ENCODE measurements around the gene ENO2. TPM values are rescaled to one million over a fixed set of nuclear protein-coding genes. Genes with fewer than 3 reads are reported as not detected.

Gene ENO2
- total and polyA plus RNA-seq, 4 donors, result 1.1 to 3.1 (median 1.4) TPM

DNA sequence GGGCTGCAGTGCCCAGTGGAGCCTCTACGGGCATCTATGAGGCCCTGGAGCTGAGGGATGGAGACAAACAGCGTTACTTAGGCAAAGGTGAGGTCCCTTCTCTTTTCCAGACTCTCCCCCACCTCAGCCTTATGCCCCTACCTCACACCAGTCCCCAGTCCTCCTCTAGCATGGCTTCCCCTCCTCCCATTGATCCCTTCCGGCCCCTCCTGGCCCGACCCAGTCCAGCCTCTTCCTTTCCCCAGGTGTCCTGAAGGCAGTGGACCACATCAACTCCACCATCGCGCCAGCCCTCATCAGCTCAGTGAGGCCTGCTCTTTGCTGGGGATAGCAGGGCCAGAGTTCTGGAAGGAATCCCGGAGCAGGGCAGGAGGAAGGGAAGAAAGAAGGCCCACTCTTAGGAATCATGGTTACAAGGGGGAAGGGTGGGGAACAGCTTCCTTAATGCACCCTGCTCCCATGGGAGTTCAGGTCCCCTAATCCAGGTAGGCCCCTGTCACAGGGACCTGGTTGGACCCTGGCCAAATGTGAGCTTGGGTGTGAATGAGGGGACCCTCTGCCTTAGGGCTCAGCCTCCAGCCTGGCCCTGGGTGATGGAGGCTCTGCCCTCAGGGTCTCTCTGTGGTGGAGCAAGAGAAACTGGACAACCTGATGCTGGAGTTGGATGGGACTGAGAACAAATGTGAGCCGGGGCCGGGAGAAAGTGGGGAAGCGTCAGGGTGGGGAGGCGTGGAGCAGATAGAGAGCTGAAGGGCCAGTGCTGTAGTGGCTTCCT is 2.2 kb downstream of the ENO2 start (continued):
- TF ChIP-seq TAF1 (conservative IDR thresholded peaks at IDR 0.05) (no peak), FOXA1 (IDR thresholded peaks at IDR 0.05) (no peak), NR2F2 (IDR thresholded peaks at IDR 0.05) (no peak)
- TF ChIP-seq, protein P1, sequence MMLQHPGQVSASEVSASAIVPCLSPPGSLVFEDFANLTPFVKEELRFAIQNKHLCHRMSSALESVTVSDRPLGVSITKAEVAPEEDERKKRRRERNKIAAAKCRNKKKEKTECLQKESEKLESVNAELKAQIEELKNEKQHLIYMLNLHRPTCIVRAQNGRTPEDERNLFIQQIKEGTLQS (IDR thresholded peaks at IDR 0.05), result no peak

DNA sequence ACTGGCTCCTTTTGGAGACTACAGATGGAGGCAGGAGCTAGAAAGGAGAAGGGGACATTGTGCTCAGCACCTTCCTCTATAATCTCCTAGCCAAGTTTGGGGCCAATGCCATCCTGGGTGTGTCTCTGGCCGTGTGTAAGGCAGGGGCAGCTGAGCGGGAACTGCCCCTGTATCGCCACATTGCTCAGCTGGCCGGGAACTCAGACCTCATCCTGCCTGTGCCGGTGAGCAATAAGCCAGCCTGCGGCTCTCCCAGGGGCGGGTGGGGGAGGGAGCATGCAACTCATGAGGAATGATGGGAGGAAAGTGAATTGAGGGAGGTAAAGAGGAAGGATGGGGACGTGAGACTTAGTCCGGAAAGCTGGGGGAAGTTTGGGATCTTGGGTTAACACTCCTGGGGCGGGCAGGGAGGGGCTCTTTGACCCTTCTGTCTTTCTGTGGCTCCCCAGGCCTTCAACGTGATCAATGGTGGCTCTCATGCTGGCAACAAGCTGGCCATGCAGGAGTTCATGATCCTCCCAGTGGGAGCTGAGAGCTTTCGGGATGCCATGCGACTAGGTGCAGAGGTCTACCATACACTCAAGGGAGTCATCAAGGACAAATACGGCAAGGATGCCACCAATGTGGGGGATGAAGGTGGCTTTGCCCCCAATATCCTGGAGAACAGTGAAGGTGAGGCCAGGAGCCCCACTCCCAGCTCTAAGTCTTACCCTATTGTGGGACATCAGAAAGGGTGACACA is 3.3 kb downstream of the ENO2 start:
- H3K36me3 ChIP-seq (ENCODE audit: control insufficient read depth in 4 of 4, insufficient read depth in 3 of 4, low read depth in 1 of 4, low read length in 3 of 4), result no peaks in the 10 kb centered on the region
- no peak for TF ChIP-seq HNF4A (conservative IDR thresholded peaks at IDR 0.05)
- TF ChIP-seq, protein P1 (IDR thresholded peaks at IDR 0.05), result no peak
- TF ChIP-seq RAD21 (IDR thresholded peaks at IDR 0.05), result no peak
- TF ChIP-seq, protein P2, sequence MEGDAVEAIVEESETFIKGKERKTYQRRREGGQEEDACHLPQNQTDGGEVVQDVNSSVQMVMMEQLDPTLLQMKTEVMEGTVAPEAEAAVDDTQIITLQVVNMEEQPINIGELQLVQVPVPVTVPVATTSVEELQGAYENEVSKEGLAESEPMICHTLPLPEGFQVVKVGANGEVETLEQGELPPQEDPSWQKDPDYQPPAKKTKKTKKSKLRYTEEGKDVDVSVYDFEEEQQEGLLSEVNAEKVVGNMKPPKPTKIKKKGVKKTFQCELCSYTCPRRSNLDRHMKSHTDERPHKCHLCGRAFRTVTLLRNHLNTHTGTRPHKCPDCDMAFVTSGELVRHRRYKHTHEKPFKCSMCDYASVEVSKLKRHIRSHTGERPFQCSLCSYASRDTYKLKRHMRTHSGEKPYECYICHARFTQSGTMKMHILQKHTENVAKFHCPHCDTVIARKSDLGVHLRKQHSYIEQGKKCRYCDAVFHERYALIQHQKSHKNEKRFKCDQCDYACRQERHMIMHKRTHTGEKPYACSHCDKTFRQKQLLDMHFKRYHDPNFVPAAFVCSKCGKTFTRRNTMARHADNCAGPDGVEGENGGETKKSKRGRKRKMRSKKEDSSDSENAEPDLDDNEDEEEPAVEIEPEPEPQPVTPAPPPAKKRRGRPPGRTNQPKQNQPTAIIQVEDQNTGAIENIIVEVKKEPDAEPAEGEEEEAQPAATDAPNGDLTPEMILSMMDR (IDR thresholded peaks at IDR 0.05; ENCODE audit: low read depth, low read length, missing input control), result no peak
- TF ChIP-seq, protein P3, sequence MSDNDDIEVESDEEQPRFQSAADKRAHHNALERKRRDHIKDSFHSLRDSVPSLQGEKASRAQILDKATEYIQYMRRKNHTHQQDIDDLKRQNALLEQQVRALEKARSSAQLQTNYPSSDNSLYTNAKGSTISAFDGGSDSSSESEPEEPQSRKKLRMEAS (IDR thresholded peaks at IDR 0.05), result no peak
- no peak for TF ChIP-seq HNF4G (IDR thresholded peaks at IDR 0.05)
- no peak for TF ChIP-seq FOXA1 (IDR thresholded peaks at IDR 0.05)
- TF ChIP-seq SP1 (IDR thresholded peaks at IDR 0.05), result no peak

DNA sequence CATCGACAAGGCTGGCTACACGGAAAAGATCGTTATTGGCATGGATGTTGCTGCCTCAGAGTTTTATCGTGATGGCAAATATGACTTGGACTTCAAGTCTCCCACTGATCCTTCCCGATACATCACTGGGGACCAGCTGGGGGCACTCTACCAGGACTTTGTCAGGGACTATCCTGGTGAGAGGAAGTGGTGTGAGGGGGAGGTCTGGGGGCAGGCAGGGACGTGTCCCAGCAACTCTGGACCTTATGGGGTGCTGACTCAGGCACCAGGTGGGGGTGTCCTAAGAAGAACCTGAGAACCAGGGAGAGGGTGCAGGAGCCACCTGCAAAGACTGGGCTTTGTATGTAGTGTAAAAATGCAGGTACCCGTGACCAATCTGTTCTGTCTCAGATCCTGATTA is 5.2 kb downstream of the ENO2 start:
- Histone ChIP-seq H3K27ac (ENCODE audit: low read depth in 1 of 2, low read length in 2 of 2) (no peak overlapping the region), H3K4me1 (ENCODE audit: control insufficient read depth in 4 of 4, insufficient read depth in 4 of 4, low read length in 3 of 4) (peaks cover 0 to 16% (median 12%) of the 10 kb centered on the region in 4 donors), H3K9me3 (ENCODE audit: control insufficient read depth in 4 of 4, low read length in 3 of 4) (no peaks in the 10 kb centered on the region), H3K4me3 (ENCODE audit: low read depth in 1 of 3, low read length in 3 of 3) (no peak overlapping the region), H3K36me3 (ENCODE audit: control insufficient read depth in 4 of 4, insufficient read depth in 3 of 4, low read depth in 1 of 4, low read length in 3 of 4) (no peaks in the 10 kb centered on the region), H3K27me3 (ENCODE audit: control insufficient read depth in 4 of 4, insufficient read depth in 4 of 4, low read length in 3 of 4) (peaks cover 0 to 6% (median 0%) of the 10 kb centered on the region in 4 donors), H3K9ac (ENCODE audit: low read depth in 1 of 2, low read length in 2 of 2) (no peak overlapping the region)
- 73% methylated on average over 7 of the region's 7 CpGs for WGBS
- TF ChIP-seq RAD21 (IDR thresholded peaks at IDR 0.05), result no peak
- TF ChIP-seq NR2F2 (IDR thresholded peaks at IDR 0.05), result no peak
- TF ChIP-seq, protein P3 (IDR thresholded peaks at IDR 0.05), result no peak
- TF ChIP-seq, protein P4, sequence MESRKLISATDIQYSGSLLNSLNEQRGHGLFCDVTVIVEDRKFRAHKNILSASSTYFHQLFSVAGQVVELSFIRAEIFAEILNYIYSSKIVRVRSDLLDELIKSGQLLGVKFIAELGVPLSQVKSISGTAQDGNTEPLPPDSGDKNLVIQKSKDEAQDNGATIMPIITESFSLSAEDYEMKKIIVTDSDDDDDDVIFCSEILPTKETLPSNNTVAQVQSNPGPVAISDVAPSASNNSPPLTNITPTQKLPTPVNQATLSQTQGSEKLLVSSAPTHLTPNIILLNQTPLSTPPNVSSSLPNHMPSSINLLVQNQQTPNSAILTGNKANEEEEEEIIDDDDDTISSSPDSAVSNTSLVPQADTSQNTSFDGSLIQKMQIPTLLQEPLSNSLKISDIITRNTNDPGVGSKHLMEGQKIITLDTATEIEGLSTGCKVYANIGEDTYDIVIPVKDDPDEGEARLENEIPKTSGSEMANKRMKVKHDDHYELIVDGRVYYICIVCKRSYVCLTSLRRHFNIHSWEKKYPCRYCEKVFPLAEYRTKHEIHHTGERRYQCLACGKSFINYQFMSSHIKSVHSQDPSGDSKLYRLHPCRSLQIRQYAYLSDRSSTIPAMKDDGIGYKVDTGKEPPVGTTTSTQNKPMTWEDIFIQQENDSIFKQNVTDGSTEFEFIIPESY (IDR thresholded peaks at IDR 0.05), result no peak
- TF ChIP-seq, protein P5, sequence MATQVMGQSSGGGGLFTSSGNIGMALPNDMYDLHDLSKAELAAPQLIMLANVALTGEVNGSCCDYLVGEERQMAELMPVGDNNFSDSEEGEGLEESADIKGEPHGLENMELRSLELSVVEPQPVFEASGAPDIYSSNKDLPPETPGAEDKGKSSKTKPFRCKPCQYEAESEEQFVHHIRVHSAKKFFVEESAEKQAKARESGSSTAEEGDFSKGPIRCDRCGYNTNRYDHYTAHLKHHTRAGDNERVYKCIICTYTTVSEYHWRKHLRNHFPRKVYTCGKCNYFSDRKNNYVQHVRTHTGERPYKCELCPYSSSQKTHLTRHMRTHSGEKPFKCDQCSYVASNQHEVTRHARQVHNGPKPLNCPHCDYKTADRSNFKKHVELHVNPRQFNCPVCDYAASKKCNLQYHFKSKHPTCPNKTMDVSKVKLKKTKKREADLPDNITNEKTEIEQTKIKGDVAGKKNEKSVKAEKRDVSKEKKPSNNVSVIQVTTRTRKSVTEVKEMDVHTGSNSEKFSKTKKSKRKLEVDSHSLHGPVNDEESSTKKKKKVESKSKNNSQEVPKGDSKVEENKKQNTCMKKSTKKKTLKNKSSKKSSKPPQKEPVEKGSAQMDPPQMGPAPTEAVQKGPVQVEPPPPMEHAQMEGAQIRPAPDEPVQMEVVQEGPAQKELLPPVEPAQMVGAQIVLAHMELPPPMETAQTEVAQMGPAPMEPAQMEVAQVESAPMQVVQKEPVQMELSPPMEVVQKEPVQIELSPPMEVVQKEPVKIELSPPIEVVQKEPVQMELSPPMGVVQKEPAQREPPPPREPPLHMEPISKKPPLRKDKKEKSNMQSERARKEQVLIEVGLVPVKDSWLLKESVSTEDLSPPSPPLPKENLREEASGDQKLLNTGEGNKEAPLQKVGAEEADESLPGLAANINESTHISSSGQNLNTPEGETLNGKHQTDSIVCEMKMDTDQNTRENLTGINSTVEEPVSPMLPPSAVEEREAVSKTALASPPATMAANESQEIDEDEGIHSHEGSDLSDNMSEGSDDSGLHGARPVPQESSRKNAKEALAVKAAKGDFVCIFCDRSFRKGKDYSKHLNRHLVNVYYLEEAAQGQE (IDR thresholded peaks at IDR 0.05), result no peak
- no peak for TF ChIP-seq FOXA1 (IDR thresholded peaks at IDR 0.05)
- no peak for DNase-seq (ENCODE audit: low spot score)

More for the DNA sequence above, 3.3 kb downstream of the ENO2 start:
- peaks cover 3 to 13% (median 6%) of the 10 kb centered on the region in 4 donors for H3K4me1 ChIP-seq (ENCODE audit: control insufficient read depth in 4 of 4, insufficient read depth in 4 of 4, low read length in 3 of 4)
- H3K27me3 ChIP-seq (ENCODE audit: control insufficient read depth in 4 of 4, insufficient read depth in 4 of 4, low read length in 3 of 4), result peaks cover 0 to 6% (median 0%) of the 10 kb centered on the region in 4 donors
- H3K9ac ChIP-seq (ENCODE audit: low read depth in 1 of 2, low read length in 2 of 2), result no peak overlapping the region
- WGBS, result 90% methylated on average over 14 of the region's 14 CpGs
- no peak for DNase-seq (ENCODE audit: low spot score)
- no peak overlapping the region for H3K27ac ChIP-seq (ENCODE audit: low read depth in 1 of 2, low read length in 2 of 2)
- no peaks in the 10 kb centered on the region for H3K9me3 ChIP-seq (ENCODE audit: control insufficient read depth in 4 of 4, low read length in 3 of 4)
- H3K4me3 ChIP-seq (ENCODE audit: low read depth in 1 of 3, low read length in 3 of 3), result no peak overlapping the region
